Suprapubic skin (tissue), 4 donors: ENCODE measurements around the gene NCKAP5. TPM values are rescaled to one million over a fixed set of nuclear protein-coding genes. Genes with fewer than 3 reads are reported as not detected.

Experiments used
- DNase-seq, 2 donors: peaks; one replicate each; pipeline ENCODE4 v3.0.0-alpha.2; 2019; ENCODE audit warnings: low spot score in 2 of 2
- H3K27ac ChIP-seq: fragments of 200-600 bp; sonication (generic); one replicate; pipeline ENCODE4 v1.5.1; 2019
- H3K27me3 ChIP-seq: fragments of 200-600 bp; sonication (generic); one replicate; pipeline ENCODE4 v1.5.1; 2019
- H3K36me3 ChIP-seq: fragments of 200-600 bp; sonication (generic); one replicate; pipeline ENCODE4 v1.5.1; 2019
- H3K4me1 ChIP-seq: fragments of 200-600 bp; sonication (generic); one replicate; pipeline ENCODE4 v1.5.1; 2019
- H3K4me3 ChIP-seq: fragments of 200-600 bp; sonication (generic); one replicate; pipeline ENCODE4 v1.5.1; 2019; ENCODE audit warnings: mild to moderate bottlenecking
- H3K9me3 ChIP-seq: fragments of 200-600 bp; sonication (generic); one replicate; pipeline ENCODE4 v1.5.1; 2019
- CTCF ChIP-seq, 2 donors: fragments of 200-600 bp in 1 of 2; fragments of 450-650 bp in 1 of 2; sonication (generic) in 1 of 2; IDR thresholded peaks; one replicate each; pipeline ENCODE4 v1.5.1; 2016 to 2019; ENCODE audit warnings: antibody characterized with exemption in 2 of 2, mild to moderate bottlenecking in 1 of 2, moderate library complexity in 1 of 2
- EP300 ChIP-seq: sonication (generic); formaldehyde crosslinking; IDR thresholded peaks from one replicate; pipeline ENCODE4 v1.6.1; 2017; ENCODE audit warnings: antibody characterized with exemption
- POLR2A ChIP-seq, 2 donors: fragments of 450-650 bp; IDR thresholded peaks; one replicate each; pipeline ENCODE4 v1.6.1; 2017; ENCODE audit warnings: antibody characterized with exemption in 2 of 2, mild to moderate bottlenecking in 2 of 2, moderate library complexity in 2 of 2
- POLR2AphosphoS5 ChIP-seq, 3 donors: sonication (generic); formaldehyde crosslinking; IDR thresholded peaks; one replicate each; pipeline ENCODE4 v1.6.1; 2017; ENCODE audit warnings: antibody characterized with exemption in 3 of 3
- WGBS: methylation state at CpG from one replicate; pipeline ENCODE4 v1.1.5; 2018; 5-methylcytosine and 5-hydroxymethylcytosine counted together
- total RNA-seq, 4 donors: library from RNA; depleted of rRNA; stranded (reverse); fragments of >200 nt; gene quantifications; one replicate each; pipeline ENCODE4 v1.1.0, GENCODE V29; 2016

Gene NCKAP5
- total RNA-seq, 4 donors from 2014 or later = 2.8 to 6.4 (median 4.2) TPM

- TF ChIP-seq CTCF (IDR thresholded peaks at IDR 0.05) (no peak), POLR2A (IDR thresholded peaks at IDR 0.05) (no peak), POLR2AphosphoS5 (IDR thresholded peaks at IDR 0.05) (no peak), EP300 (no peak)
- H3K36me3 ChIP-seq = no peaks in the 10 kb centered on the region
Observed at GRCh38 chr2:133044556-133044955, 523.7 kb downstream of the NCKAP5 start.

GRCh38 chr2:133040170-133040569 lies 528.1 kb downstream of the NCKAP5 start:
- H3K27ac ChIP-seq = no peak overlapping the region
- H3K36me3 ChIP-seq = no peaks in the 10 kb centered on the region
- H3K27me3 ChIP-seq = no peaks in the 10 kb centered on the region
- DNase-seq = no peak
- H3K4me1 ChIP-seq = no peaks in the 10 kb centered on the region
- TF ChIP-seq POLR2AphosphoS5 (IDR thresholded peaks at IDR 0.05) = no peak
- no peak for TF ChIP-seq POLR2A (IDR thresholded peaks at IDR 0.05)
- TF ChIP-seq CTCF (IDR thresholded peaks at IDR 0.05) = no peak
- no peak for TF ChIP-seq EP300
- peaks cover 9% of the 10 kb centered on the region for H3K9me3 ChIP-seq
- WGBS = 90% methylated on average over 4 of the region's 4 CpGs
- H3K4me3 ChIP-seq = no peak overlapping the region

More at GRCh38 chr2:133044556-133044955, 523.7 kb downstream of the NCKAP5 start:
- Histone ChIP-seq H3K4me1 (no peaks in the 10 kb centered on the region), H3K27me3 (no peaks in the 10 kb centered on the region), H3K9me3 (no peaks in the 10 kb centered on the region), H3K4me3 (no peak overlapping the region), H3K27ac (no peak overlapping the region)
- 67% methylated on average over 4 of the region's 4 CpGs for WGBS
- DNase-seq = no peak

- Histone ChIP-seq H3K27ac (no peak overlapping the region), H3K36me3 (no peaks in the 10 kb centered on the region), H3K9me3 (peaks cover 9% of the 10 kb centered on the region), H3K27me3 (no peaks in the 10 kb centered on the region), H3K4me3 (no peak overlapping the region), H3K4me1 (no peaks in the 10 kb centered on the region)
- no peak for TF ChIP-seq CTCF (IDR thresholded peaks at IDR 0.05)
- TF ChIP-seq EP300 = no peak
- no peak for TF ChIP-seq POLR2A (IDR thresholded peaks at IDR 0.05)
- TF ChIP-seq POLR2AphosphoS5 (IDR thresholded peaks at IDR 0.05) = no peak
- no peak for DNase-seq
- 90% methylated on average over 1 of the region's 1 CpG for WGBS
Observed at GRCh38 chr2:133039531-133039930, 528.7 kb downstream of the NCKAP5 start.

GRCh38 chr2:133026536-133027177 lies 541.6 kb downstream of the NCKAP5 start:
- no peak overlapping the region for H3K27ac ChIP-seq
- no peak overlapping the region for H3K4me3 ChIP-seq
- no peaks in the 10 kb centered on the region for H3K36me3 ChIP-seq
- no peaks in the 10 kb centered on the region for H3K4me1 ChIP-seq
- H3K27me3 ChIP-seq = no peaks in the 10 kb centered on the region
- TF ChIP-seq POLR2AphosphoS5 (IDR thresholded peaks at IDR 0.05) (no peak), EP300 (no peak), CTCF (IDR thresholded peaks at IDR 0.05) (no peak), POLR2A (IDR thresholded peaks at IDR 0.05) (no peak)
- H3K9me3 ChIP-seq = no peaks in the 10 kb centered on the region
- DNase-seq = no peak
- 68% methylated on average over 6 of the region's 6 CpGs for WGBS

GRCh38 chr2:133025004-133025403 lies 543.3 kb downstream of the NCKAP5 start:
- WGBS = 72% methylated on average over 3 of the region's 3 CpGs
- no peaks in the 10 kb centered on the region for H3K9me3 ChIP-seq
- no peak overlapping the region for H3K27ac ChIP-seq
- no peaks in the 10 kb centered on the region for H3K36me3 ChIP-seq
- H3K27me3 ChIP-seq = no peaks in the 10 kb centered on the region
- H3K4me1 ChIP-seq = no peaks in the 10 kb centered on the region
- TF ChIP-seq POLR2AphosphoS5 (IDR thresholded peaks at IDR 0.05) (no peak), POLR2A (IDR thresholded peaks at IDR 0.05) (no peak), CTCF (IDR thresholded peaks at IDR 0.05) (no peak), EP300 (no peak)
- DNase-seq = no peak
- H3K4me3 ChIP-seq = no peak overlapping the region
